NOMO-1 (cell line): ENCODE measurements around the gene CERS6.

Source experiments
- DNase-seq, 2 experiments: peaks; one replicate each; lab custom pipeline; 2025; ENCODE audit not compliant: unreplicated experiment in 2 of 2; lab: John Stamatoyannopoulos, UW

Gene CERS6

DNA sequence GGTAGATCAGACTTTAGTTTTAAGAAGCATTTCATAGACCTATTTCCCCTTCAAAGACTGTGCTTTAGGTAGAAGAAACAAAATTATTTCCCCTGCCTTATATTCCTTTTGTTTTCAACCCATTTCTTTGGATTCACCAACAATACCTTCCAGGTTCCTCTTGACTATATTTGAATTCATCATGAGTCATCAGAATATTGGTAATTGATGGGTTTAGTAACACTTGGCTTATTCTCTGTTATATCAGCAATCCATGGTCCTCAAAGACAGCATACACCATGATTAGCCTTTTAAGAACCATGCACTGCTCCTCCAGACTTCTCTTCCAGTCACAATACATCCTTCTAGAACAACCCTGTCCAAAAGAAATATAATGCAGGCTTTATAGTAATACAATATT, 263.4 kb downstream of the CERS6 start:
- DNase-seq, result no peak

DNA sequence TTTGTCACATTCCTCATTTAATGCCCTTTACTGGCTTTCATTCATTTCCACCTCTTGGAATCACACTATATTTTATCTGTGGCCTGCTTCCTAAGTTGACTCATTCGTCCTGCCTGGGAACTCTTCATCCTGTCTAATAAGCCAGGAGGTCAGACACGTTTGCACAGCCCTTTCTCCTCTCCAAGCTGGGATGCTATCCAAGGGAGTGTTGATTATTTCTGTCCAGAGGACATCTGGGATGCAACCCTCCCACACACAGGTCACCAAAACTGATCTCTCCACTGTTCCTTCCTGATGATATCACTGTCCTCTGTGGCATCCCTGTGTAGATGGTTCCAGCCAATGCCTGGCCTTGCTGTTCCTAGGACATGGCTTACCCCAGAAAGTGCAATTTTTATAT, 266.5 kb downstream of the CERS6 start:
- no peak for DNase-seq

DNA sequence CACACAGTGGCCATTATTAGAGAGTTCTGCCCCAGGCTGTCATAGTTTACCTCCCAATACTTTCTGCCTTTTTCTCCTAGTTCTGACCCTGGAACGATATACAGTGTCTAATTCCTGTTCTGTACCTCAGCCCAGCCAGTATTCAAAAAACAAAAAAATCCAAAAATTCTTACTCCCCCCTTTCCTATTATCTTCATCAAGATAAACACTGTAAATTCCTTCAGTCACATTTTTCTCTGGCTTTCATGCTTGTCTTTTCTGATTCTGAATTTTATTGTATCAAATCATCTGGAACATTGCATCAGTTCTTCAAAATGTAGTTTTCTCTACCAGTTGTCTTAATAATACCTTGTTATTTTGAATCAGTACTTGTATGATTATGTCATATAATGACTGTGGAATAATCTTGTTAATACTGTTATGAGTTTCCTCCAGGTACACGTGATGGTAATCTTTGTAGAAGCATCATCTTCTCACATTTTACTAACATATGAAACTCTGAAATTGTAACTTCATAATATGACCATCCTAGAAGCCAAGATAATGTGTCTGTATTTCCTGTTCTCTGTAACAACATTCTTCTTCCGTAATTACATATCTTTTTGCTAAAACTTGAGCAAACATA, 267.3 kb downstream of the CERS6 start:
- no peak for DNase-seq

DNA sequence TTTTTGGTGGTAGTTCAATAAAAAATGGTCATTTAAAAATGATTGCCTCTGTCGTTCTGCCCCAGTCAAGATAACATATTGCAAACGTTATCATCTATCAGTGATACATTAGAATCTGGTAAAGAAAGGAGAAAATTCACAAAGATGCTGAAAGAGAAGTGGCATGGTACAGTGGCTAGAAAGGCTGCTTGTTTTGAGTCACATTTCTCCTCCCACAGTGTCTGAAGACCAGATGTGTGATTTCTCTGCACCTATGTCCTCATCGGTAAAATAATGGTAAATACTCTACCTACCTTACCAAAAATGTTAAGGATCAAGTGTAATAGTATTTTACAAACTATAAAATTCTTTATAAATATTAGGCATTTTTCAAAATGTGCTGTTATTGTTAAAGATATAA, 270.3 kb downstream of the CERS6 start:
- DNase-seq, result no peak

DNA sequence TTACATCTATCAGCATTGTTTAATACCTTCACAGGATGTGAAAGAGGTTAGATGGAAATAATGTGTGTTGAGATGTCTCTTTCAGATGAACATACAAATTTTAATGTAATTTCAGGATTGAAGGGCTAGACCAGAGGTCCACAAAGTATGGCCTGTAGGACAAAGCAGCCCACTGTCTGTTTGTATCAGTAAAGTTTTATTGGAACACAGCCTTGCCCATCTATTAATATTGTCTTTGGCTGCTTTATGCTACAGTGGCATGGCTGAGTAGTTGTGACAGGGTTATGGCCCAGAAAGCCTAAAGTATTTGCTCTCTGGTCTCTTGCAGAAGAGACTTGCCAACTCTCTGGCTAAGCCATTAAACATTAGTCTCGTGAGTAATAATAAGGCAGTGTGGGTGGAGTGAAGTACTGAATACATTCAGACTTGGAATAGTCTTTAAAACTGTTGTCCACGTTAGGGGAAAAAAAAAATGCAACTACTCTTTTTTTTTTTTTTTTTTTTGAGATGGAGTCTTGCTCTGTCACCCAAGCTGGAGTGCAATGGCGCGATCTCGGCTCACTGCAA, 271.9 kb downstream of the CERS6 start:
- DNase-seq, result no peak

DNA sequence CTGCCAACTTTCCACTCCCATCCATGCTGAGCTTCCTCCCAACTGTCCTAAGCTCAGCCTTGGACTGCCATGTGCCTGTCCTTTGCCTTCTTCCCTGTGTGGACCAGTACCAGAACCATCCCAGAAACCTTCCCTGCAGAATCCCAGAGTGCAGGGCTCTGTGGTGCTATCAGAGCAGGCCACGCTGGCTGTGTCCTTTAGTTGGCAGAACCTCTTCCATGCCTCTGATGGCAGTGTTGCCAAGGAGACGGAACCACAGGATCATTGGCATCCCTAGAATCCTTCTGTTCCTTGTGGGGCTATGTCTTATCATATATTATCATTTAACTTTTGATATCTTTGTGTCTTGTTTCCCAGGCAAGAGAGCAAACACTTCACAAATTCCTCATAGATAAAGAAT, 273.4 kb downstream of the CERS6 start:
- DNase-seq, result no peak

DNA sequence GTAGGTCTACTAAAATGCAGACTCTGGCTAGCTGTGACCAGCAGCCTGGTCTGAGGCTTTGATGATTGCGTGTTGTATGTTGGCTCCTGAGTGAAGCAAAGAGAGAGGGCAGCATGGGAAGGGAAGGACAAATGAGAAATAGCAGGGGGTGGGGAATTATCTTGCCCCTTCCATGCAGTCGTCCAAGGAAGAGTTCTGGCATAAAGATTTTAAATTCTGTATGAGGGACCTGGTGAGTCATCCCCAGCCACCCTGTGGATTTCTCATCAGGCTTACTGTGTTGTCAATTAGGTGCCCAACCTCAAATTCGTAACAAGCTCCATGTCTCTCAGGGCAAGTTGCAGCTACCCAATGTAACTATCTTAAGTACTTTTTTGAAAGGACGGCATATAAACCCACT, 274.3 kb downstream of the CERS6 start:
- DNase-seq, result no peak

DNA sequence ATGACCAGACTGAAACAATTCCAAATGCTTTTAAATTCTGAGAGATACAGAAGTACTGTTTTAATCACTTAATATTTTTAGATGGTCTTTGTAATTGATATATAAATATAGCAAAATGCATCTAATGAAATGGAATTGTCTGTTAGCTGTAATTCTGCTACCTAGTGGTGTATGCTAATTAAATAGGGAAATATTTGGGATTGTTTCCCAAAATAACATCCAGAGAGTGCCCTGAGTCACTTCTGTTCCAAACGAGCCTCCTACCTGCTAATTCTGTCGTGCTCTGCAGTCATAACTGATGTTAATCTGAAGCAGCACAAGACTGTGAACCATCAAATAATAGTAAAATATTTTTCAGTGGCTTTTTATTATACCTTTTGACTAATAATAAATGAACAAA, 274.9 kb downstream of the CERS6 start:
- DNase-seq, result no peak

DNA sequence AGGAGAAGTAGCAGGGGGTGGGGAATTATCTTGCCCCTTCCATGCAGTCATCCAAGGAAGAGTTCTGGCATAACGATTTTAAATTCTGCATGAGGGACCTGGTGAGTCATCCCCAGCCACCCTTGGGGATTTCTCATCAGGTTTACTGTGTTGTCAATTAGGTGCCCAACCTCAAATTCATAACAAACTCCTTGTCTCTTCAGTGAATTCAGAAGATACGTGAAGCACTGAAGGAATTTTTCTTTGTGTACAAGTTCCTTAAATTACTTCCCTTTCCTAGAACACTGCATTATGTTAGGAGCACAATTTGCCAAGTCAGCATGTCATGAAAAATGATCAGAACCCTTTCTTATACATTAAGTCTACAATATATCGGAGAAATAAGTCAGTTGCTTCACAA, 275.5 kb downstream of the CERS6 start:
- peak in 1 of 2 experiments; percentile 5 for DNase-seq

DNA sequence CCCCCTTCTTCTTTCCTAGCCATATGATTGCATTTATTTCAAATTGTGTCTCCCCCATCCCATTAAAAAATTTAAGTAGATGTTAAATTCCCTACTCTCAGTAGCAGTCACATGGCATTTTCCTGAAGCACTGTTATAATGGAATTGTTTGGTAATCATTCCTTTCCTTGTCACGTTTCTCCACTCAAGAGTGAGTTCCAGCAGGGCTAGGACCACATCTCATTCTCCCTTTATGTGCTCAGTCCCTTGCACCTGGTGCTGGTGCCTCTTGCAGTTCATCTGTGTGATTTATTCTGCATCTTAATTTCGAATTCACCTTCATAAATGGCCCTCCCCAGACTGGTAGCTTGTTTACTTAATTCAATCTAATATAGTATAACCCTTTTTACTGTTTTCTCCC, 276.0 kb downstream of the CERS6 start:
- no peak for DNase-seq

DNA sequence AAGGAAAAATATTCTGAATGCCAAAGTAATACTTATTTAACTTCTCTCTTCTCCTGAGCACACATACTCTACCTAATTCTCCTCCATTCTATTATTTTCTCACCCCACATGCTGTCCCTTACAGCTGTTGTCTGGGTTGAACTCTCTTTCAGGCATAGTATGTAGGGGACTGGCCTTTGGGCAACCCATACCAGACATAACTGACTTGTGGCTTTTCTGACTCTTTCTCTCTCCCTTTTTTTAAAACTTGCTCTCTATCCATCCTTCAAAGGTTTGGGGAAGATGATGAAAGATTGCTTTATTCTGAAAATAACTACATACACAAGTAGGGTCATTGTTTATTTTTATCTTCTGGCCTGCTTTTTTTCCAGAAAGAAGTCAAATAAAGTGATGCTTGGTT, 276.4 kb downstream of the CERS6 start:
- no peak for DNase-seq

DNA sequence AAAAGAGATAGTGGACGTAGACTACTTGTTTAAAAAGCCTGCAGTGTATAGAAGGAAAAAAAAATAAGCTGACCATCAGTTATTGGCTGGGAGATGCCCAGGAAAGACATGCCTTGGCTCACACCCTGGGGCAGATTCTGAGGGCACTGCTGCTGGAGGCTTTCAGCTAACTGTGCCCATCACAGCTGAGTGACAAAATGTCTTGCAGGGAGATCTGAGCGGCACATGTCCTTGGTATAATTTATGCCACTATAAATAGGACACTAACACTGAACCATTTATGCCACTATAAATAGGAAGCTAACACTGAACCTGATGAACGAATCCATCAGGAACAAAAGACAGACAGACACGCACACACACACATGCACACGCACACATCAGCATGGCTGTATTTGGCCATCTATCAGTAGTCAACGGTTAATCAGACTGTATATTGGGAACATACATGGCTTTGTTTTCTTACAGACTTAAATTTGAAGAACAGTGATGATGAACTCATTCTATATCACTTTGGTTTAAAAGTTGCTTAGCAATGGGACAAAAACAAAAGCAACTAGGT, 278.2 kb downstream of the CERS6 start:
- no peak for DNase-seq

DNA sequence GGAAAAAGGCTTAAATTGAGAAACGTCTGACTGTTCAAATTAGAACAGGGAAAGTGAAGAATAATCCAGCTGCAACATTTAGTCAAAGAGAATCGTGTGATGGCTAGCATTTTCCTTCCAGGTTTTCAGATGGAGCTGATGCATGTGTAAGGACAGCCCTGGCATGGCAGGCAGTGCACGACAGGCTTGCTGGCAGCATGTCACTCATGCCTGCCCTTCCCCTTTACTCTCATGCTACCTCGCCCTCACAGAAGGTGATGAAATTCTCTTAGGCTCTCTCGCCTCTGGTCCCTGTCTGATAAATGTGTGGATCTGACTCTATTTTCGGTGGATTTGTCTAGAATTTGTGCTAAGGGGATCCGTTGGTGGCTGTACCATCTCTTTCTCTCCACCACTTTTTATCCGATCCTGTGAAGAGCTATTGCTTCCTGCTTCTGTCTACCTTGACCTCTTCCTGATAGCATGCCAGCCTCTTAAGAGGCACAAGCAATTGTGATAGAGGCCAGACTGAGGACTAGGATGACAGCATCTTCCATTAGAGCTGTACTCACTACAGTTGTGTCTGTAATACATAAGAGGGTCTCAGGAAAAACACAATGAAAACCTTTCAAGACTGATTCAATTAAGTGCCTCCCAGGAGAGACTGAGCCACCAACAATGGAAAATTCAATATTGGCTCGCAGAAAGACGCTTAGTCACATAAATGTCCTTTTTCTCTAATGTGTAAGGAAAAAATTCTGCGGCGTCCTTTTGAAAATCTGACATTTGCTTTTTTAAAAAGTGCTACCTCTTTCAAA, 280.8 kb downstream of the CERS6 start:
- no peak for DNase-seq

DNA sequence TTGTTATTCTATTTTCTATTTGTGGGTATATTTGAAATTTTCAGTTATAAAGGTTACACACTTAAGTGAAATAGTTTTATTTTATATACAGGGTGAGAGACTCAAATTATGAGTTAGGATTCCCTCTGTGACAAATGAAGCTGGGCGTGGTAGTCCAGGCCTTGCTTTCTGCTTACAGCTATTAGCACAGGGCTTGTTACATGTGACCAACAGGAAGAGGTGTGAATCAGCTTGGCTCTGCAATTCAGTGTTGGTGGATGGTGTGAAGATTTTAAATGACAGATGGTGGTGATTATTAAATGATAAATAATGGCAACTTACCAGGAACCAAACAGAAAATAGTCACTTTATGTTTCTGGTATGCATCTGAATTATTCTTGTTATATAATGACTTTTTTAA, 282.0 kb downstream of the CERS6 start:
- DNase-seq, result no peak

DNA sequence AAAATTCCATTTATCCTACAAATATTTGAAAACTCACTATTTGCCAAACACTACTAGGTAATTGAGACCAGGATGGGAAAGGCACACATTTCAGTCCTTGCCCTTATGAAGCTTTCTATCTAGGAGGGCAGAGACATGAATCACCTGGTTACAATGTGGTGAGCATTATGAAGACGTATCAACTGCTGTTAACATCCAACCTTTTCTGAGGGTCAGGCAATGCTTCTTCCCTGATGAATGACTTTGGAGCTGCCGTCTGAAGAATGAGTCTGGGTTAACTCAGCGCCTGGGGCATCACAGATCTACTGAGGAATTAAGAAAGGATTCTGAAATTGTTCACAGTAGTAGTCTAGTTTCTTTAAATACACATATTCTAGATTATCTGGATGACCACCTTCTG, 284.3 kb downstream of the CERS6 start:
- DNase-seq, result no peak

DNA sequence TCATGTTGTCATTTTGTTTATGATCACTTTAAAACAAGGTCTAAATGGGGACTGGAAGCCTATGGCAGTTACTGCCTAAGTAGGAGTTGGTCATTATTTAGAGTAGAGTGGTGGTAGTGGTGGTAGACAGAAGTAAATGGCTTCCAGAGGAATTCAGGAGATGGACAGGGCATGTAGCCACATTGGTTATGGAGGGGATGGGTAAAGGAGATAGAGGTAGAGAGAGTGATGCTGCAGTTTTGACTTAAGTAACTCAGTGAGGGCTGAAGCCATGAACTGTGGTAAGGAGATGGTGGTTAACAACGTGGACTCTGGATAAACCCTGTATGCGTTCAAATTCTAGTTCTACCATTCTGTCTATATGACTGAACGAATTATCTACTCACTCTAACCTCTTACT, 284.7 kb downstream of the CERS6 start:
- no peak for DNase-seq

DNA sequence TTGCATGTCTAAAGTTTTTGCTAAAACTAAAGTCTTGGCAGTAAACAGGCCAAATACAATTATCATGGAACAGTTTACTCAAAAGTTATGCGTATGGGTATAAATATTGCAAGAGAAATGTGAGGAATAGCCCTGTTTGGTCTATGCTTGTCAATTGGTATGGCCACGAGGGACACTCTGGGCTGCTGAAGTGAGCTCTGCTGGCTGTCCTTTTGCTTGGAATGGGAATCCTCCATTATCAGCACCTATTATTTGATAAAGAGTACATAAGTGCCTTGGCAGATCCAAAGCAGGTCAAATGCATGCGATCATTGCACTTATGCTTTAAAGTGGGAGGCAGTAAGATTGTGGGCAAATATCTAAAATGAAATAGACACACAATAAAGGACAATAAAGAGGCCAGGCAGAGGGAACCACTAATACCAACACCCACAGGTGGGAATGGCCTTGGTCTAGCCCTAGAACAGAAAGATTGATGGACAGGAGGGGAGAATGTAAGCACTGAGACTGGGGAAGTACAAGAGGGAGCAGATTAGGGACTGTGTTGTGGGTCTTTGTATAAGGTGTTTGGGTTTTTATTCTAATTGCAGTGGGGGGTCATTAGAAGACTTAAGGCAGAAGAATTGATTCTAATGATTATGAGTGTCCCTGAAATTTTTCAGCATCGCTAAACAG, 286.3 kb downstream of the CERS6 start:
- no peak for DNase-seq

DNA sequence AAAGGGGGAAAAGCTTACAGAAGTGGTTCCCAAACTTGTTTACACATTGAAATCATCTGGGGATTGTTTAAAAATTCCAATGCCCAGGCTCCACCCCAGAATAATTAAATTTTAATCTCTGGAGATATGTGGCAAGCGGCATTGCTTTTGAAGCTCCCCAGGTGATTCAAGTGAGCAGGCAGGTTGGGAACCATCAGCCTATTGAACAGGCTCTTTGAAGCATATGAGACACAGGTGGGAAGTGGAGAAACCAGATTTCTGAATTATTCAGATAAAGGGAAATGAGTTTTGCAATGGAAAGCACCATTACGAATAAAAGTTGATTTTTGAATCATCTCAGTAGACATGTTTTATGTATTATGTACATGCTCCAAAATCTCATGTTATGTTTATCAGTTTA, 288.8 kb downstream of the CERS6 start:
- no peak for DNase-seq

DNA sequence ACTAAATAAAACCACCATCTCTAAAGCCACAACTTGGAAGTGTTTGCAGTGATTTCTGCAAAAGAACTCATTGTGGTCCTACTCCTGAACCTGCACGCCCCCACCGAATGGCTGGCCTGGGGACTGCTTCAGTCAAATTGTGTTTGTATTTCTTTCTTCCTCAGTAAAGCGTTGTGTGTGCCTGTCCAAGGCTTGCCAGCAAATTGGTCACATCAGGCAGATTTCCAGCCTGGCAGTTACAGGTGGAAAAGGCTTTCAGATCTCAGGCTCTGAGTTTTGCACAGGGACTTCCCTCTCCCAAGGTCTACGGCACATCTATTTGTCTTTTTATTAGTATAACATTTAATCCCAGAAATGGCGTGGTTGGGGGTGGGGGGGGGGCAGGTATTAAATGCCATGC, 292.4 kb downstream of the CERS6 start:
- DNase-seq, result no peak

DNA sequence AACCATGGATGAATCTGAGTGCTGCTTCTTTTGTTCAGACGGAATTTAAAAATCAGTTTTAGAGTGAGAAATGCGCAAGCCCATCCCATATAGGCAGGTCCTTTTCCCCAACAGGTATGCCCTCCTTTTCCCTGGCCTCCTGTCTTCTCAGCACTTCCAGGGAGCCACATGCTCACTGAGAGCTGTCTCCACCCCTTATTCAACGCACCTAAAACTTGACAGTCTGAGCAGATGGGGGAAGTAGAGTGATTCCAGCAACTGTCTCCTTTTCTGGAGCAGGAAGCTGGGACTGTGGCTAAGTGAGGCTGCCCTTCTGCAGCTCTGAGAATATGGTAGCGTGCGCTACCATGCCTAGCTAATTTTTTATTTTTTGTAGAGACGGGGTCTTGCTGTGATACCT, 293.2 kb downstream of the CERS6 start:
- DNase-seq, result no peak

DNA sequence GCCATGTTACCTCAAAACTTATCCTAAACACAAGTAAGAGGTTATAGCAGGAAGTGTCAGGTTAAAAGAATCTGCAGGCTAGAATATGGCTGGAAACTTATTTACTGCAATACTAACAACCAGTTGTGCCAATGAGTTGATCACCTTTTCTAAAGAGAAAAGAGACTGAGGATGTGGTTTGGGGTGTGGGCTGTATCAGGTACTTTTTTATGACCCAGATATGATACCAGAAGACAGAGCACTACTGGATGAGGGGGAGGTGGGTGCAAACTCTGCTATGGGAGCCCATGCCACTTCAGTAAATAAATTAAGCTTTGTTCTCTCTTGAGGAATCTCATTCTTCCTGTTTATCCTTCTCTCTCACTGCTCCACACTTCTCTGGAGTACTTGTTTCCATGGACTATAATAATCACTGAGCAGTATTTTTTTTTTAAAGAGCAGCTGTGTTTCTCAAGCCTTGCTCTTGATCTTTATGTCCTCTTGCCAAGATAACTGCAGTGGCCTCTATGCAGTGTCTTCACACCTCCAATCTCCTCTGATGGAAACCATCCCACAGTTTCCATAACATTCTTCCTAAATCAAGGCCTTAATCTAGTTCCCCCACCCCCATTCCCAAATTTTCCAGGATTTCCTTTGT, 295.1 kb downstream of the CERS6 start:
- DNase-seq, result no peak
